ENCODE results near the gene TRMT1. TPM values are rescaled to one million over a fixed set of nuclear protein-coding genes. Genes with fewer than 3 reads are reported as not detected.

TRMT1 gene
- total and polyA plus RNA-seq, 2 donors (not counting 1 experiment from before 2014, with no cell fraction given): 91.8 to 281 TPM

DNA sequence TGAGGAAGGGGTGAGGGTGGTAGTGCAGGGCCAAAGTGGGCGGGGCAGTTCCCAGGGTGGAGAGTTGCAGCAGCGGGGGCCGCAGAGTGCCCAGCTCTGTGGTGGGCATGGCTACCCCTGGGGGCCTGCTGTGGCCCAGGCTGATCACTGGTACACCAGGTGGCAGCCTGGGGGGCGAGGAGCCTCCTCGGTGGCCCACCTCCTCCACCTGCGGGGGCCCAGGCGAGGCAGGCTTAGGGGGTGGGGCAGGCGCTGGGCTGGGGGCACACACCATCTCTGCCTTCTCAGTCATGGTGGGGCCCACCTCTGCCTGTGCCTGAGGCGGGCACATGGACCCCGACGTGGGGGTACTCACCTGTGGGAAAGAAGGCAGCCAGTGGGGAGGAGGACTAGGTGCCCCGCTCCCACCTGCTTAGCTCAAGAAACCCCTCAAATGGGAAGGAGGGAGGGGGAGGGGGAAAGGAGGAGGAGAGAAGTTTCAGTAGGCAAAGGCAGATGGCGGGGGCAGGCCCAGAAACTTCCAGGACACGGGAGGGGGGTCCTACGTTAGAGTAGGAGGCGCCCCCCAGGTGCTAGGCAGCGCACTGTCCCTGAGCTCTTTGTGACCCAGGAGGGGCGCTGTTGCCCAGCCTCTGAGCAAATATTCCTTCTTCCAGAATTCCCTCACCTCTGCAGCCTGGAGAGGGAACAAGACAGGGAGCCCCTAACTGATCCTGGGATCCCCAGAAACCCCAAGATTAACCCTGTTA, 15.5 kb downstream of the TRMT1 start:
- Histone ChIP-seq H3K27ac (ENCODE audit: low read length in 2 of 2) (peak overlapping the region; percentile 83 to 100), H3K9ac (ENCODE audit: low read length) (peak overlapping the region; percentile 84), H4K20me1 (ENCODE audit: control insufficient read depth, insufficient read depth, low read length, poor library complexity, severe bottlenecking) (peaks cover 34% of the 10 kb centered on the region), H3K4me2 (replicated peaks; ENCODE audit: low read depth, low read length, poor library complexity, severe bottlenecking) (peak overlapping the region; percentile 99), H3K4me1 (ENCODE audit: control insufficient read depth in 2 of 2, insufficient read depth in 2 of 2, low read length in 2 of 2) (peaks cover 40 to 72% of the 10 kb centered on the region in 2 donors), H3K9me3 (ENCODE audit: control extremely low read depth in 1 of 3, control insufficient read depth in 2 of 3, insufficient read depth in 1 of 3, low read length in 2 of 3) (peaks cover 0 to 4% (median 0%) of the 10 kb centered on the region in 3 donors), H3K27me3 (replicated peaks in 1 of 4; ENCODE audit: control extremely low read depth in 1 of 4, control insufficient read depth in 3 of 4, insufficient read depth in 4 of 4, low read length in 3 of 4) (no peaks in the 10 kb centered on the region), H3K4me3 (ENCODE audit: control extremely low read depth in 1 of 5, extremely low read depth in 1 of 5, insufficient read depth in 1 of 5, low read depth in 2 of 5, low read length in 4 of 5) (peak overlapping the region; percentile 92 to 98 (median 96)), H3K79me2 (ENCODE audit: control insufficient read depth, insufficient read depth, low read length) (peaks cover 59% of the 10 kb centered on the region), H2AFZ (ENCODE audit: insufficient read depth, low read depth, low read length, poor library complexity, severe bottlenecking) (no peak overlapping the region), H3K36me3 (replicated peaks in 1 of 2; ENCODE audit: control extremely low read depth in 1 of 2, control insufficient read depth in 1 of 2, extremely low read depth in 1 of 2, insufficient read depth in 2 of 2, low read length in 1 of 2) (peaks cover 3 to 29% of the 10 kb centered on the region in 2 experiments)
- Mint-ChIP-seq H3K4me1 (peaks cover 71% of the 10 kb centered on the region), H3K4me3 (peak overlapping the region; percentile 97), H3K9me3 (ENCODE audit: insufficient read depth) (no peaks in the 10 kb centered on the region), H3K27ac (peak overlapping the region; percentile 100), H3K27me3 (no peaks in the 10 kb centered on the region)
- peak; percentile 54 for DNase-seq
- intact Hi-C loops (cut with micrococcal nuclease): loop anchor here (5.0 kb wide), 5 partner anchors 161 to 1281 kb away; partner anchors contain the start of genes ADGRE5 and RFX1
- 19% methylated on average over 12 of the region's 18 CpGs for WGBS (ENCODE audit: insufficient coverage)
- TF ChIP-seq EZH2 (IDR thresholded peaks at IDR 0.05; ENCODE audit: borderline replicate concordance, insufficient read depth, low read depth, low read length, poor library complexity, severe bottlenecking): no peak
- TF ChIP-seq, protein P1, sequence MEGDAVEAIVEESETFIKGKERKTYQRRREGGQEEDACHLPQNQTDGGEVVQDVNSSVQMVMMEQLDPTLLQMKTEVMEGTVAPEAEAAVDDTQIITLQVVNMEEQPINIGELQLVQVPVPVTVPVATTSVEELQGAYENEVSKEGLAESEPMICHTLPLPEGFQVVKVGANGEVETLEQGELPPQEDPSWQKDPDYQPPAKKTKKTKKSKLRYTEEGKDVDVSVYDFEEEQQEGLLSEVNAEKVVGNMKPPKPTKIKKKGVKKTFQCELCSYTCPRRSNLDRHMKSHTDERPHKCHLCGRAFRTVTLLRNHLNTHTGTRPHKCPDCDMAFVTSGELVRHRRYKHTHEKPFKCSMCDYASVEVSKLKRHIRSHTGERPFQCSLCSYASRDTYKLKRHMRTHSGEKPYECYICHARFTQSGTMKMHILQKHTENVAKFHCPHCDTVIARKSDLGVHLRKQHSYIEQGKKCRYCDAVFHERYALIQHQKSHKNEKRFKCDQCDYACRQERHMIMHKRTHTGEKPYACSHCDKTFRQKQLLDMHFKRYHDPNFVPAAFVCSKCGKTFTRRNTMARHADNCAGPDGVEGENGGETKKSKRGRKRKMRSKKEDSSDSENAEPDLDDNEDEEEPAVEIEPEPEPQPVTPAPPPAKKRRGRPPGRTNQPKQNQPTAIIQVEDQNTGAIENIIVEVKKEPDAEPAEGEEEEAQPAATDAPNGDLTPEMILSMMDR (IDR thresholded peaks at IDR 0.05): peak; percentile 46
- POLR2A ChIA-PET: interaction anchor here (0.6 to 3.5 kb wide), 12 partner anchors 15 to 758 kb away, joined by 3 to 21 read pairs (median 6); partner anchors contain the start of genes IER2, NACC1, STX10 and TRMT1
- no peak for ATAC-seq (ENCODE audit: low read depth)
- CTCF ChIA-PET: interaction anchor here (0.6 to 2.8 kb wide), 16 partner anchors 15 to 565 kb away, joined by 3 to 14 read pairs (median 4); partner anchors contain the start of gene NACC1

All from B cell (primary cell).